A549 (cell line): Measurements from ENCODE around the gene MAPKAPK3. TPM values are rescaled to one million over a fixed set of nuclear protein-coding genes. Genes with fewer than 3 reads are reported as not detected.

Source experiments
- ATAC-seq, 2 experiments: fragments of 200-7000 bp in 1 of 2; fragments of >200 bp in 1 of 2; cut with Nextera tagmentation in 1 of 2; cut with Tn5 transposase in 1 of 2; 3 replicates each; pipeline versions ENCODE4 v1.8.0 to v1.9.1; 2018 to 2020; ENCODE audit warnings: mild to moderate bottlenecking in 1 of 2, moderate library complexity in 1 of 2
- CTCF ChIA-PET: fragments of 300-600 bp; sonication (Branson Sonifier 250); formaldehyde crosslinking; extraction: SDS; loops from one replicate; lab custom pipeline; 2021; ENCODE audit warnings: antibody characterized with exemption, inconsistent platforms; lab: Yijun Ruan, JAX
- POLR2A ChIA-PET: fragments of 350-600 bp; formaldehyde crosslinking; extraction: SDS; loops from one replicate; lab custom pipeline; 2021; ENCODE audit warnings: antibody characterized with exemption, inconsistent platforms; lab: Yijun Ruan, JAX
- DNase-seq, 2 experiments: peaks; one replicate each; pipeline versions ENCODE4 v3.0.0 to v3.0.0-alpha.2; 2011 to 2016; ENCODE audit warnings: low read depth in 1 of 2, low spot score in 1 of 2
- FAIRE-seq: peaks from 2 replicates; lab custom pipeline; 2011; peaks lifted over from hg19 to GRCh38; lab: Jason Lieb, UNC
- H3K27ac ChIP-seq, 2 experiments: fragments of >200 bp; sonication (Bioruptor Twin); formaldehyde crosslinking; 3 replicates each; pipeline ENCODE4 v1.5.1; 2016 to 2017
- H3K4me1 ChIP-seq: fragments of >200 bp; sonication (Bioruptor Twin); formaldehyde crosslinking; 3 replicates; pipeline ENCODE4 v1.6.1; 2016
- H3K4me2 ChIP-seq: fragments of >200 bp; sonication (Bioruptor Twin); formaldehyde crosslinking; 3 replicates; pipeline ENCODE4 v1.6.1; 2016
- H3K4me3 ChIP-seq: fragments of >200 bp; sonication (Bioruptor Twin); formaldehyde crosslinking; 3 replicates; pipeline ENCODE4 v1.5.1; 2016
- H3K9me3 ChIP-seq: fragments of >200 bp; sonication (Bioruptor Twin); formaldehyde crosslinking; 3 replicates; pipeline ENCODE4 v1.6.1; 2016
- ATOH8 ChIP-seq: fragments of 250-450 bp; sonication (Bioruptor Pico); IDR thresholded peaks from 2 replicates; pipeline ENCODE4 v1.5.0; 2020; ENCODE audit warnings: low read depth, mild to moderate bottlenecking, moderate library complexity
- BHLHE40 ChIP-seq: IDR thresholded peaks from 2 replicates; pipeline ENCODE4 v1.6.1; 2012; ENCODE audit warnings: low read depth, low read length, inconsistent platforms
- CBX8 ChIP-seq: fragments of 200-600 bp; sonication (generic); IDR thresholded peaks from 2 replicates; pipeline ENCODE4 v1.6.1; 2016
- CHD4 ChIP-seq: fragments of 200-600 bp; sonication (generic); IDR thresholded peaks from 2 replicates; pipeline ENCODE4 v1.6.1; 2016; ENCODE audit warnings: antibody characterized with exemption, mild to moderate bottlenecking, borderline replicate concordance
- CTCF ChIP-seq: fragments of >200 bp; sonication (Bioruptor Twin); formaldehyde crosslinking; IDR thresholded peaks from 3 replicates; pipeline ENCODE4 v1.5.1; 2016
- EHF ChIP-seq: fragments of 250-450 bp; sonication (Bioruptor Pico); IDR thresholded peaks from 2 replicates; pipeline ENCODE4 v1.5.0; 2020; ENCODE audit warnings: mild to moderate bottlenecking
- EHMT2 ChIP-seq: fragments of 200-600 bp; sonication (generic); IDR thresholded peaks from 2 replicates; pipeline ENCODE4 v1.6.1; 2016; ENCODE audit warnings: antibody characterized with exemption, low read depth, mild to moderate bottlenecking, moderate library complexity
- ELK1 ChIP-seq: fragments of 150-350 bp; IDR thresholded peaks from 2 replicates; pipeline ENCODE4 v1.6.1; 2014; ENCODE audit warnings: low read depth, mild to moderate bottlenecking, low read length
- EP300 ChIP-seq, 2 experiments: fragments of >200 bp; sonication (Bioruptor Twin); formaldehyde crosslinking; IDR thresholded peaks; 2 replicates in 1 of 2; 3 replicates in 1 of 2; pipeline ENCODE4 v1.6.1; 2016 to 2017
- ESRRA ChIP-seq: fragments of 150-350 bp; IDR thresholded peaks from 2 replicates; pipeline ENCODE4 v1.6.1; 2014; ENCODE audit warnings: mild to moderate bottlenecking, low read length, borderline replicate concordance
- FOSL2 ChIP-seq, 2 experiments: fragments of 450-650 bp in 1 of 2; fragments of >200 bp in 1 of 2; sonication (Bioruptor Twin) in 1 of 2; formaldehyde crosslinking; IDR thresholded peaks; 2 replicates each; pipeline versions ENCODE4 v1.5.0 to v1.6.1; 2016 to 2020; ENCODE audit warnings: mild to moderate bottlenecking in 1 of 2, moderate library complexity in 1 of 2
- FOXS1 ChIP-seq: fragments of 250-450 bp; sonication (Bioruptor Pico); IDR thresholded peaks from 2 replicates; pipeline ENCODE4 v1.5.0; 2020; ENCODE audit warnings: mild to moderate bottlenecking, moderate library complexity
- HES2 ChIP-seq: fragments of >200 bp; sonication (Bioruptor Twin); formaldehyde crosslinking; IDR thresholded peaks from 2 replicates; pipeline ENCODE4 v1.6.1; 2016
- HEYL ChIP-seq: fragments of 250-450 bp; sonication (Bioruptor Pico); IDR thresholded peaks from 2 replicates; pipeline ENCODE4 v1.8.0; 2021; ENCODE audit warnings: mild to moderate bottlenecking, moderate library complexity
- HOXA7 ChIP-seq: fragments of 250-450 bp; sonication (Bioruptor Pico); IDR thresholded peaks from 2 replicates; pipeline ENCODE4 v1.5.0; 2020; ENCODE audit warnings: mild to moderate bottlenecking, moderate library complexity
- HOXB13 ChIP-seq: fragments of 250-450 bp; sonication (Bioruptor Pico); IDR thresholded peaks from 2 replicates; pipeline ENCODE4 v1.5.0; 2020; ENCODE audit warnings: low read depth, mild to moderate bottlenecking, moderate library complexity
- HOXB5 ChIP-seq: fragments of 250-450 bp; sonication (Bioruptor Pico); IDR thresholded peaks from 2 replicates; pipeline ENCODE4 v1.5.0; 2020; ENCODE audit warnings: mild to moderate bottlenecking, moderate library complexity
- JUNB ChIP-seq: fragments of >200 bp; sonication (Bioruptor Twin); formaldehyde crosslinking; IDR thresholded peaks from 2 replicates; pipeline ENCODE4 v1.6.1; 2016
- KDM1A ChIP-seq: fragments of 200-600 bp; sonication (generic); IDR thresholded peaks from 2 replicates; pipeline ENCODE4 v1.6.1; 2016; ENCODE audit warnings: low read depth, mild to moderate bottlenecking
- MAZ ChIP-seq: fragments of 150-350 bp; IDR thresholded peaks from 2 replicates; pipeline ENCODE4 v1.6.1; 2014; ENCODE audit warnings: antibody characterized with exemption, low read depth, low read length, borderline replicate concordance
- MYC ChIP-seq: IDR thresholded peaks from 2 replicates; pipeline ENCODE4 v1.6.1; 2012; ENCODE audit warnings: mild to moderate bottlenecking, inconsistent platforms, low read length, improper control_type of control experiment, borderline replicate concordance
- NPAS2 ChIP-seq: fragments of 250-450 bp; sonication (Bioruptor Pico); IDR thresholded peaks from 2 replicates; pipeline ENCODE4 v1.8.0; 2022; ENCODE audit warnings: mild to moderate bottlenecking, moderate library complexity, borderline replicate concordance
- PBX3 ChIP-seq: IDR thresholded peaks from 2 replicates; pipeline ENCODE4 v1.6.1; 2012
- POLR2AphosphoS2 ChIP-seq: conservative IDR thresholded peaks from 2 replicates; pipeline ENCODE4 v1.6.1; 2012; ENCODE audit warnings: low read length, improper control_type of control experiment, inconsistent platforms
- SREBF2 ChIP-seq: fragments of 450-650 bp; IDR thresholded peaks from 2 replicates; pipeline ENCODE4 v1.6.1; 2014; ENCODE audit warnings: mild to moderate bottlenecking, moderate library complexity
- USF2 ChIP-seq: fragments of 450-650 bp; IDR thresholded peaks from 2 replicates; pipeline ENCODE4 v1.6.1; 2014; ENCODE audit warnings: antibody characterized with exemption
- ZC3H11A ChIP-seq: fragments of 450-650 bp; IDR thresholded peaks from 2 replicates; pipeline ENCODE4 v1.6.1; 2014; ENCODE audit warnings: antibody characterized with exemption, mild to moderate bottlenecking
- ZNF302 ChIP-seq: fragments of 250-450 bp; sonication (Bioruptor Pico); IDR thresholded peaks from 2 replicates; pipeline ENCODE4 v1.9.0; 2021; ENCODE audit warnings: inconsistent platforms, mild to moderate bottlenecking, moderate library complexity
- ZSCAN20 ChIP-seq: fragments of 250-450 bp; sonication (Bioruptor Pico); IDR thresholded peaks from 2 replicates; pipeline ENCODE4 v1.8.0; 2022; ENCODE audit warnings: mild to moderate bottlenecking, moderate library complexity
- WGBS: methylation state at CpG from one replicate; pipeline ENCODE4 v1.1.6; 2017; ENCODE audit errors: missing lambda C conversion rate; 5-methylcytosine and 5-hydroxymethylcytosine counted together
- polyA plus RNA-seq, 4 experiments: library from polyadenylated mRNA; depleted of rRNA in 3 of 4; stranded (reverse); fragments of >200 nt; fragmentation: RNase III in 1 of 4; extraction: RNeasy Plus Mini Kit Qiagen cat#74134 plus additional on column Dnase treatment in 1 of 4; gene quantifications; 2 replicates in 3 of 4; 3 replicates in 1 of 4; pipeline ENCODE4 v1.2.3, GENCODE V29; 2011 to 2017

MAPKAPK3 gene
- polyA plus RNA-seq, 2 of the 4 experiments (the other 2 are of a cell fraction) = 14.6 to 16.5 TPM

GRCh38 chr3:50642382-50642781 lies 25.4 kb downstream of the MAPKAPK3 start:
- 80% methylated on average over 1 of the region's 1 CpG for WGBS
- CTCF ChIA-PET = interaction anchor here (1.1 kb wide), 1 partner anchor 20 kb away, joined by 4 read pairs; no protein-coding TSS in a partner anchor
- Histone ChIP-seq H3K4me2 (no peak overlapping the region), H3K4me1 (no peaks in the 10 kb centered on the region), H3K4me3 (no peak overlapping the region), H3K27ac (no peak overlapping the region), H3K9me3 (no peaks in the 10 kb centered on the region)
- FAIRE-seq (no peak), ATAC-seq (no peak), DNase-seq (no peak)
- TF ChIP-seq HEYL (CRISPR knock-in tag) = no peak
- TF ChIP-seq KDM1A = 0 out of 2 replicates have a peak, but pooled peaks have one; percentile 21
- POLR2A ChIA-PET = no interaction called here

GRCh38 chr3:50644561-50644960 lies 27.6 kb downstream of the MAPKAPK3 start:
- no peak overlapping the region for H3K27ac ChIP-seq
- ATAC-seq = no peak
- H3K9me3 ChIP-seq = no peaks in the 10 kb centered on the region
- no peak for DNase-seq
- POLR2A ChIA-PET = no interaction called here
- no peak for FAIRE-seq
- H3K4me2 ChIP-seq = no peak overlapping the region
- no peaks in the 10 kb centered on the region for H3K4me1 ChIP-seq
- WGBS = 86% methylated on average over 7 of the region's 7 CpGs
- no peak overlapping the region for H3K4me3 ChIP-seq
- CTCF ChIA-PET = no interaction called here
- TF ChIP-seq MYC (no peak), HOXB13 (no peak), HOXA7 (no peak), FOXS1 (CRISPR knock-in tag) (no peak), EHMT2 (no peak), POLR2AphosphoS2 (no peak), HOXB5 (CRISPR knock-in tag) (no peak), BHLHE40 (no peak), ESRRA (no peak), ZSCAN20 (CRISPR knock-in tag) (no peak), FOSL2 (IDR thresholded peaks at IDR 0.05) (no peak), FOSL2 (CRISPR knock-in tag; IDR thresholded peaks at IDR 0.05) (no peak), CBX8 (no peak), EP300 (IDR thresholded peaks at IDR 0.05) (no peak), NPAS2 (CRISPR knock-in tag) (no peak), ZNF302 (CRISPR knock-in tag) (no peak), CTCF (no peak)

- ChIA-PET POLR2A (no interaction called here), CTCF (no interaction called here)
- no peak for FAIRE-seq
- Histone ChIP-seq H3K4me2 (no peak overlapping the region), H3K4me1 (no peaks in the 10 kb centered on the region), H3K4me3 (no peak overlapping the region), H3K27ac (no peak overlapping the region), H3K9me3 (no peaks in the 10 kb centered on the region)
- ATAC-seq = no peak
- TF ChIP-seq SREBF2 = no peak
- TF ChIP-seq JUNB = no peak
- TF ChIP-seq CHD4 = no peak
- TF ChIP-seq MAZ = no peak
- no peak for TF ChIP-seq PBX3
- TF ChIP-seq ELK1 = no peak
- no peak for TF ChIP-seq FOSL2 (IDR thresholded peaks at IDR 0.05)
- TF ChIP-seq FOSL2 (CRISPR knock-in tag; IDR thresholded peaks at IDR 0.05) = no peak
- TF ChIP-seq ZC3H11A = no peak
- no peak for TF ChIP-seq EHF (CRISPR knock-in tag)
- TF ChIP-seq ATOH8 (CRISPR knock-in tag) = no peak
- TF ChIP-seq HES2 = no peak
- no peak for TF ChIP-seq USF2
- no peak for DNase-seq
- WGBS = 70% methylated on average over 2 of the region's 2 CpGs
Measured at GRCh38 chr3:50645378-50645777, 28.4 kb downstream of the MAPKAPK3 start.
